ENCODE measurements around the gene TLR10. TPM values are rescaled to one million over a fixed set of nuclear protein-coding genes. Genes with fewer than 3 reads are reported as not detected.

The TLR10 gene
- total RNA-seq, 4 donors from 2014 or later: not detected

GRCh38 chr4:38800961-38801450 is 18.2 kb upstream of the TLR10 start:
- no peak overlapping the region for H3K27ac ChIP-seq

GRCh38 chr4:38800366-38800765 is 17.6 kb upstream of the TLR10 start:
- intact Hi-C loops (cut with DNase I; ENCODE audit: low total_unique reads) (no loop called here), in situ Hi-C loops (cut with MboI; ENCODE audit: low sequenced_read_pairs in 4 of 4) (no loop called here)
- no peak overlapping the region for H3K27ac ChIP-seq
- no peaks in the 10 kb centered on the region for H3K9me3 ChIP-seq
- no peaks in the 10 kb centered on the region for H3K27me3 ChIP-seq
- H3K4me3 ChIP-seq: no peak overlapping the region
- ATAC-seq (no peak), DNase-seq (no peak)
- H3K4me1 ChIP-seq: peaks cover 0 to 12% of the 10 kb centered on the region in 2 donors
- TF ChIP-seq CTCF (IDR thresholded peaks at IDR 0.05 in 4 of 5, conservative IDR thresholded peaks at IDR 0.05 in 1 of 5) (no peak), POLR2A (IDR thresholded peaks at IDR 0.05) (no peak)
- H3K36me3 ChIP-seq: no peaks in the 10 kb centered on the region

More at GRCh38 chr4:38800961-38801450, 18.2 kb upstream of the TLR10 start:
- Histone ChIP-seq H3K4me3 (no peak overlapping the region), H3K4me1 (peaks cover 0 to 18% of the 10 kb centered on the region in 2 donors), H3K9me3 (no peaks in the 10 kb centered on the region), H3K36me3 (no peaks in the 10 kb centered on the region), H3K27me3 (no peaks in the 10 kb centered on the region)
- DNase-seq (no peak), ATAC-seq (no peak)
- intact Hi-C loops (cut with DNase I; ENCODE audit: low total_unique reads): no loop called here
- no peak for TF ChIP-seq CTCF (IDR thresholded peaks at IDR 0.05 in 4 of 5, conservative IDR thresholded peaks at IDR 0.05 in 1 of 5)
- TF ChIP-seq POLR2A (IDR thresholded peaks at IDR 0.05): no peak
- in situ Hi-C loops (cut with MboI; ENCODE audit: low sequenced_read_pairs in 4 of 4): no loop called here

- Histone ChIP-seq H3K36me3 (no peaks in the 10 kb centered on the region), H3K4me1 (no peaks in the 10 kb centered on the region), H3K27me3 (no peaks in the 10 kb centered on the region), H3K27ac (no peak overlapping the region), H3K4me3 (no peak overlapping the region), H3K9me3 (no peaks in the 10 kb centered on the region)
- in situ Hi-C loops (cut with MboI; ENCODE audit: low sequenced_read_pairs in 4 of 4): no loop called here
- TF ChIP-seq CTCF (IDR thresholded peaks at IDR 0.05 in 4 of 5, conservative IDR thresholded peaks at IDR 0.05 in 1 of 5): no peak
- no peak for TF ChIP-seq POLR2A (IDR thresholded peaks at IDR 0.05)
- intact Hi-C loops (cut with DNase I; ENCODE audit: low total_unique reads): no loop called here
- ATAC-seq (no peak), DNase-seq (no peak)
Measured at GRCh38 chr4:38795087-38795486, 12.3 kb upstream of the TLR10 start.

GRCh38 chr4:38794051-38794450 is 11.3 kb upstream of the TLR10 start:
- TF ChIP-seq POLR2A (IDR thresholded peaks at IDR 0.05) (no peak), CTCF (IDR thresholded peaks at IDR 0.05 in 4 of 5, conservative IDR thresholded peaks at IDR 0.05 in 1 of 5) (no peak)
- H3K36me3 ChIP-seq: no peaks in the 10 kb centered on the region
- H3K4me1 ChIP-seq: no peaks in the 10 kb centered on the region
- H3K4me3 ChIP-seq: no peak overlapping the region
- intact Hi-C loops (cut with DNase I; ENCODE audit: low total_unique reads) (no loop called here), in situ Hi-C loops (cut with MboI; ENCODE audit: low sequenced_read_pairs in 4 of 4) (no loop called here)
- ATAC-seq: no peak
- no peaks in the 10 kb centered on the region for H3K27me3 ChIP-seq
- H3K9me3 ChIP-seq: no peaks in the 10 kb centered on the region
- no peak overlapping the region for H3K27ac ChIP-seq
- no peak for DNase-seq

GRCh38 chr4:38791010-38791409 is 8.2 kb upstream of the TLR10 start:
- Histone ChIP-seq H3K9me3 (no peaks in the 10 kb centered on the region), H3K27ac (no peak overlapping the region), H3K27me3 (no peaks in the 10 kb centered on the region), H3K4me1 (no peaks in the 10 kb centered on the region), H3K4me3 (no peak overlapping the region), H3K36me3 (no peaks in the 10 kb centered on the region)
- ATAC-seq: no peak
- in situ Hi-C loops (cut with MboI; ENCODE audit: low sequenced_read_pairs in 4 of 4) (no loop called here), intact Hi-C loops (cut with DNase I; ENCODE audit: low total_unique reads) (no loop called here)
- no peak for DNase-seq
- TF ChIP-seq CTCF (IDR thresholded peaks at IDR 0.05 in 4 of 5, conservative IDR thresholded peaks at IDR 0.05 in 1 of 5) (no peak), POLR2A (IDR thresholded peaks at IDR 0.05) (no peak)
